ENCODE data around the gene BACH2. TPM values are rescaled to one million over a fixed set of nuclear protein-coding genes. Genes with fewer than 3 reads are reported as not detected.

The BACH2 gene
- polyA plus RNA-seq, 1 experiment = 2.2 TPM

DNA sequence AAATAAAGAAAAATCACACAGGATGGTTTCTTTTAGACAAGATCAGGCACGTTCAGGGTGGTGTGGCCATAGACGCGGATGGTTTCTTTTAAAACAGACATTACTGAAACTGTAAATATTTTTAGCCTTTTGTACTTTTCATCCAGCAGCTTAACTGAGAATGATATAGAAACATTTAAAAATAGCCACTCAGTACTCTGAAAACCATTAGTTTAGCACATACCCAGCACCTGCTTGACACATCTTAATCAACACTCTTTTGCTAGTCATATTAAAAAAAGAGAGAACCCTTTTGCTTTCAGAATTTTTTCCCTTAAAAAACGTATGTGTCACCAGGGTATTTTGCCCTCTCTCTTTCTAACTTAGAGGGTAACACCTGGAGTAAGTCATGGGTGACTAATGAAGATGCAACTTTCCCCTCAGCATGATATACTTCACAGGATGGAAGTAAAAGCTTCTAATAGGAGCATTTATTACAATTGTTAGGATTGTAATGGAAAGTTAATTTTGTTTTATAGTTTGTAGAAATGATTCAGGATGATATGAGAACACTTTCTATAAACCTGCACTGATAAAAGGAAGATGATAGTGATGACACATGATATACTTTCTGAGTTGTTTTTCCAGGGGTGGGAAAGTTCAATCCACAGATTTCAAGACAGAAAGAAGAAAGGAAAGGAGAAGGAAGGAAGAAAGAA, 45.2 kb downstream of the BACH2 start:
- TF ChIP-seq, protein P1, sequence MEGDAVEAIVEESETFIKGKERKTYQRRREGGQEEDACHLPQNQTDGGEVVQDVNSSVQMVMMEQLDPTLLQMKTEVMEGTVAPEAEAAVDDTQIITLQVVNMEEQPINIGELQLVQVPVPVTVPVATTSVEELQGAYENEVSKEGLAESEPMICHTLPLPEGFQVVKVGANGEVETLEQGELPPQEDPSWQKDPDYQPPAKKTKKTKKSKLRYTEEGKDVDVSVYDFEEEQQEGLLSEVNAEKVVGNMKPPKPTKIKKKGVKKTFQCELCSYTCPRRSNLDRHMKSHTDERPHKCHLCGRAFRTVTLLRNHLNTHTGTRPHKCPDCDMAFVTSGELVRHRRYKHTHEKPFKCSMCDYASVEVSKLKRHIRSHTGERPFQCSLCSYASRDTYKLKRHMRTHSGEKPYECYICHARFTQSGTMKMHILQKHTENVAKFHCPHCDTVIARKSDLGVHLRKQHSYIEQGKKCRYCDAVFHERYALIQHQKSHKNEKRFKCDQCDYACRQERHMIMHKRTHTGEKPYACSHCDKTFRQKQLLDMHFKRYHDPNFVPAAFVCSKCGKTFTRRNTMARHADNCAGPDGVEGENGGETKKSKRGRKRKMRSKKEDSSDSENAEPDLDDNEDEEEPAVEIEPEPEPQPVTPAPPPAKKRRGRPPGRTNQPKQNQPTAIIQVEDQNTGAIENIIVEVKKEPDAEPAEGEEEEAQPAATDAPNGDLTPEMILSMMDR (IDR thresholded peaks at IDR 0.05; ENCODE audit: low read depth, low read length) = no peak
- Histone ChIP-seq H3K4me3 (ENCODE audit: low read depth, low read length) (no peak overlapping the region), H3K27me3 (ENCODE audit: control insufficient read depth, insufficient read depth, low read length) (no peaks in the 10 kb centered on the region), H3K27ac (ENCODE audit: low read depth, low read length) (no peak overlapping the region), H3K9me3 (ENCODE audit: control insufficient read depth, insufficient read depth, low read length) (no peaks in the 10 kb centered on the region)
- DNase-seq (ENCODE audit: low read depth, low spot score) = no peak
- ChIA-PET POLR2A (no interaction called here), CTCF (interaction anchor here (1.1 kb wide), 1 partner anchor 24 kb away, joined by 3 read pairs; no protein-coding TSS in a partner anchor)

GRCh38 chr6:90250405-90250804, 46.2 kb downstream of the BACH2 start:
- CTCF ChIA-PET = interaction anchor here (0.6 kb wide), 1 partner anchor 34 kb away, joined by 3 read pairs; no protein-coding TSS in a partner anchor
- DNase-seq (ENCODE audit: low read depth, low spot score) = no peak

GRCh38 chr6:90249458-90249857, 47.2 kb downstream of the BACH2 start:
- no peak overlapping the region for H3K4me3 ChIP-seq (ENCODE audit: low read depth, low read length)
- no peaks in the 10 kb centered on the region for H3K9me3 ChIP-seq (ENCODE audit: control insufficient read depth, insufficient read depth, low read length)
- CTCF ChIA-PET = no interaction called here
- no peak for DNase-seq (ENCODE audit: low read depth, low spot score)
- no peaks in the 10 kb centered on the region for H3K27me3 ChIP-seq (ENCODE audit: control insufficient read depth, insufficient read depth, low read length)
- TF ChIP-seq, protein P1 (IDR thresholded peaks at IDR 0.05; ENCODE audit: low read depth, low read length) = no peak
- POLR2A ChIA-PET = no interaction called here
- no peak overlapping the region for H3K27ac ChIP-seq (ENCODE audit: low read depth, low read length)

More at GRCh38 chr6:90250405-90250804, 46.2 kb downstream of the BACH2 start:
- POLR2A ChIA-PET = interaction anchor here (0.7 kb wide), 1 partner anchor 13 kb away, joined by 3 read pairs; no protein-coding TSS in a partner anchor
- Histone ChIP-seq H3K9me3 (ENCODE audit: control insufficient read depth, insufficient read depth, low read length) (no peaks in the 10 kb centered on the region), H3K4me3 (ENCODE audit: low read depth, low read length) (no peak overlapping the region), H3K27ac (ENCODE audit: low read depth, low read length) (no peak overlapping the region), H3K27me3 (ENCODE audit: control insufficient read depth, insufficient read depth, low read length) (no peaks in the 10 kb centered on the region)
- TF ChIP-seq, protein P1 (IDR thresholded peaks at IDR 0.05; ENCODE audit: low read depth, low read length) = no peak

DNA sequence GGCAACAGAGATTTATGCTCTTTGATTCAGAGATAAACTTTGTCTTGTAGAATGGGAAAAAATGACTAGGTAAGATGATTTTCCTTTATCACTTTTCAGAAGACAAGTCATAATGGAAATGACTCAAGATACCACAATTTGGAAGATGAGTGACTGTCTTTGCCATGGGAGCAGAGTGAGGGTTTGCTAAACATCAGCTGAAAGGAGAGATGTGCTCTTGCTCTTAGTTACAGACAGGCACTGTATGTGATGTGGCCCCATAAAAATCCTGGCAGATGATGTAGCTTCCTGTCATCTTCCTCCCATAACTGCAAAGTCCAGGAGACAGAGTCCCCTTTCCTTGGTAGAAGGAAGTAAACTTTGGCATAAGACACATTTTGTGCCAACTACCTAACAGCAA, 47.6 kb downstream of the BACH2 start:
- H3K9me3 ChIP-seq (ENCODE audit: control insufficient read depth, insufficient read depth, low read length) = no peaks in the 10 kb centered on the region
- CTCF ChIA-PET = no interaction called here
- TF ChIP-seq, protein P1 (IDR thresholded peaks at IDR 0.05; ENCODE audit: low read depth, low read length) = no peak
- POLR2A ChIA-PET = no interaction called here
- no peak overlapping the region for H3K27ac ChIP-seq (ENCODE audit: low read depth, low read length)
- DNase-seq (ENCODE audit: low read depth, low spot score) = no peak
- no peaks in the 10 kb centered on the region for H3K27me3 ChIP-seq (ENCODE audit: control insufficient read depth, insufficient read depth, low read length)
- H3K4me3 ChIP-seq (ENCODE audit: low read depth, low read length) = no peak overlapping the region

- TF ChIP-seq, protein P1 (IDR thresholded peaks at IDR 0.05; ENCODE audit: low read depth, low read length) = no peak
- no peaks in the 10 kb centered on the region for H3K9me3 ChIP-seq (ENCODE audit: control insufficient read depth, insufficient read depth, low read length)
- H3K4me3 ChIP-seq (ENCODE audit: low read depth, low read length) = no peak overlapping the region
- no peak overlapping the region for H3K27ac ChIP-seq (ENCODE audit: low read depth, low read length)
- ChIA-PET CTCF (interaction anchor here (1.1 kb wide), 1 partner anchor 67 kb away, joined by 3 read pairs; no protein-coding TSS in a partner anchor), POLR2A (no interaction called here)
- no peak for DNase-seq (ENCODE audit: low read depth, low spot score)
- H3K27me3 ChIP-seq (ENCODE audit: control insufficient read depth, insufficient read depth, low read length) = no peaks in the 10 kb centered on the region
Observed at GRCh38 chr6:90247262-90247661, 49.4 kb downstream of the BACH2 start.

All from AG04450 (cell line).